GM12878 (cell line): Measurements from ENCODE around the gene WWOX. TPM values are rescaled to one million over a fixed set of nuclear protein-coding genes. Genes with fewer than 3 reads are reported as not detected.

Experiments used
- BCL11A ChIP-seq: IDR thresholded peaks from 2 replicates; pipeline ENCODE4 v1.6.1; 2011; ENCODE audit warnings: low read depth, low read length
- BHLHE40 ChIP-seq, 2 experiments: fragments of 450-650 bp in 1 of 2; IDR thresholded peaks; 2 replicates each; pipeline ENCODE4 v1.6.1; 2011 to 2017; ENCODE audit warnings: low read depth in 2 of 2, borderline replicate concordance in 1 of 2, improper control_type of control experiment in 1 of 2, low read length in 1 of 2, mild to moderate bottlenecking in 1 of 2
- CEBPB ChIP-seq, 2 experiments: fragments of 150-350 bp in 1 of 2; IDR thresholded peaks; 2 replicates each; pipeline ENCODE4 v1.6.1; 2012 to 2014; ENCODE audit warnings: low read depth in 2 of 2, low read length in 2 of 2, borderline replicate concordance in 1 of 2, inconsistent platforms in 1 of 2
- FOXM1 ChIP-seq: IDR thresholded peaks from 2 replicates; pipeline ENCODE4 v1.6.1; 2012; ENCODE audit warnings: low read depth, mild to moderate bottlenecking, inconsistent platforms, low read length, moderate library complexity
- IKZF2 ChIP-seq, 2 experiments: fragments of 450-650 bp; IDR thresholded peaks; 2 replicates each; pipeline ENCODE4 v1.6.1; 2017; ENCODE audit warnings: mild to moderate bottlenecking in 2 of 2, moderate library complexity in 2 of 2
- IRF4 ChIP-seq: IDR thresholded peaks from 2 replicates; pipeline ENCODE4 v1.6.1; 2011; ENCODE audit warnings: low read depth, low read length
- MEF2A ChIP-seq: IDR thresholded peaks from 2 replicates; pipeline ENCODE4 v1.6.1; 2011; ENCODE audit warnings: low read depth, mild to moderate bottlenecking, low read length, moderate library complexity; ENCODE audit not compliant: insufficient read depth
- MEF2B ChIP-seq: fragments of 450-650 bp; IDR thresholded peaks from 2 replicates; pipeline ENCODE4 v1.6.1; 2018; ENCODE audit warnings: mild to moderate bottlenecking, moderate library complexity; ENCODE audit not compliant: partially characterized antibody, poor library complexity, severe bottlenecking
- MTA3 ChIP-seq: IDR thresholded peaks from 2 replicates; pipeline ENCODE4 v1.6.1; 2012; ENCODE audit warnings: low read length, inconsistent platforms, borderline replicate concordance
- POU2F2 ChIP-seq: IDR thresholded peaks from 3 replicates; pipeline ENCODE4 v1.6.1; 2011; ENCODE audit warnings: low read depth, mild to moderate bottlenecking, low read length, borderline replicate concordance
- RB1 ChIP-seq: fragments of 450-650 bp; formaldehyde crosslinking; IDR thresholded peaks from 2 replicates; pipeline ENCODE4 v1.6.1; 2017; ENCODE audit warnings: mild to moderate bottlenecking, borderline replicate concordance
- SP1 ChIP-seq: IDR thresholded peaks from one replicate; pipeline ENCODE4 v1.6.1; 2011; ENCODE audit warnings: low read depth, low read length
- SPI1 ChIP-seq: IDR thresholded peaks from 2 replicates; pipeline ENCODE4 v1.6.1; 2011; ENCODE audit warnings: low read depth, mild to moderate bottlenecking, low read length, moderate library complexity, borderline replicate concordance; ENCODE audit not compliant: insufficient read depth
- SREBF1 ChIP-seq: IDR thresholded peaks from 2 replicates; pipeline ENCODE4 v1.6.1; 2012; ENCODE audit warnings: mild to moderate bottlenecking, low read length
- SUZ12 ChIP-seq: fragments of 200-600 bp; sonication (generic); IDR thresholded peaks from one replicate; pipeline ENCODE4 v1.6.1; 2018; ENCODE audit warnings: antibody characterized with exemption, mild to moderate bottlenecking; ENCODE audit not compliant: unreplicated experiment
- TCF3 ChIP-seq: IDR thresholded peaks from 2 replicates; pipeline ENCODE4 v1.6.1; 2012; ENCODE audit warnings: low read depth, mild to moderate bottlenecking, low read length, borderline replicate concordance; ENCODE audit not compliant: insufficient read depth
- ZNF384 ChIP-seq: IDR thresholded peaks from 2 replicates; pipeline ENCODE4 v1.6.1; 2012; ENCODE audit warnings: low read depth, mild to moderate bottlenecking, low read length, improper control_type of control experiment, borderline replicate concordance
- ZNF622 ChIP-seq: fragments of 450-650 bp; IDR thresholded peaks from 2 replicates; pipeline ENCODE4 v1.6.1; 2017; ENCODE audit warnings: mild to moderate bottlenecking, inconsistent platforms
- ZSCAN29 ChIP-seq: fragments of 450-650 bp; IDR thresholded peaks from 2 replicates; pipeline ENCODE4 v1.6.1; 2017; ENCODE audit warnings: mild to moderate bottlenecking, moderate library complexity
- polyA plus RNA-seq, 11 experiments: library from polyadenylated mRNA; depleted of rRNA in 4 of 11; unstranded in 6 of 11; stranded (reverse) in 5 of 11; fragments of >200 nt; fragmentation: Nextera tagmentation in 4 of 11; fragmentation: Illumina TruSeq in 1 of 11; extraction: Ambion mirVana in 4 of 11; extraction: Trizol in 1 of 11; gene quantifications; 1 replicate in 1 of 11; 2 replicates in 10 of 11; pipeline versions ENCODE4 v1.2.1 to v1.2.3, GENCODE V29; 2011 to 2016; ENCODE audit warnings: inconsistent platforms in 2 of 11, missing spikeins in 2 of 11, low read depth in 1 of 11
- total RNA-seq, 4 experiments: library from RNA; depleted of rRNA in 3 of 4; stranded (reverse); fragments of >200 nt in 3 of 4; fragmentation: Illumina TruSeq in 1 of 4; extraction: Trizol in 1 of 4; gene quantifications; 2 replicates each; pipeline versions ENCODE4 v1.2.1 to v1.2.3, GENCODE V29; 2013 to 2021
- TF ChIP-seq, protein P1 (sequence below): IDR thresholded peaks from 2 replicates; pipeline ENCODE4 v1.6.1; 2011; ENCODE audit warnings: mild to moderate bottlenecking, low read depth, low read length, moderate library complexity; ENCODE audit not compliant: insufficient replicate concordance
- TF ChIP-seq, protein P2 (sequence below): fragments of 450-650 bp; IDR thresholded peaks from 2 replicates; pipeline ENCODE4 v1.6.1; 2017; ENCODE audit warnings: mild to moderate bottlenecking, low read depth, inconsistent platforms; ENCODE audit not compliant: poor library complexity, severe bottlenecking
- TF ChIP-seq, protein P3 (sequence below): fragments of 450-650 bp; IDR thresholded peaks from 2 replicates; pipeline ENCODE4 v1.6.1; 2016; ENCODE audit warnings: mild to moderate bottlenecking, moderate library complexity, borderline replicate concordance

Gene WWOX
- total and polyA plus RNA-seq, 10 of the 15 experiments (the other 5 are each of a cell fraction or from before 2014, with no cell fraction given) = 2.8 to 24.4 (median 17.8) TPM

DNA sequence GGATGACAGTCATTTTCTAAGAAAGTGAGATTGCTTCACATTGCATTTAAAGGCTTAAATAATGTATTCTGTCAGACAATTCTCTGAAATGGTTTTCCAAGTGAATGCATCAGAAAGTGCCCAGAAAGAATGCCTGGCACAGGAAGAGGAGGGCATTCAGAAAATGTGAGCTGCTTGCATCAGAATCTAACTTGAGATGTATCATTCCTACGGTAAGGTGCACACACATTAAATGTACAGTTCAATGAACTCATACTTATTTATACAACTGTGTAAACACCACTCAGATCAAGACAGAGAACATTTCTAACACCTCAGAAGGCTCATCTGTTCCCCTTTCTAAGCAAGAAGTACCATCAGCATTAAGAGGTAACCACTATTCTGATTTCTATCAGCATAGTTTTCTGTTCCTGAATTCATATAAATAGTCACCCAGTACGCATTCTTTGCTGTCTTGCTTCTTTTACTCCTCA is 863.0 kb downstream of the WWOX start (continued):
- peak; percentile 91 for TF ChIP-seq MEF2A
- peak; percentile 69 to 90; a peak in 3 of 4 replicates for TF ChIP-seq BHLHE40 (IDR thresholded peaks at IDR 0.05; ENCODE audit: borderline replicate concordance in 1 of 2, low read depth in 2 of 2, low read length in 1 of 2)
- peak; percentile 85 for TF ChIP-seq MEF2B
- TF ChIP-seq ZNF384 = no peak
- TF ChIP-seq, protein P1, sequence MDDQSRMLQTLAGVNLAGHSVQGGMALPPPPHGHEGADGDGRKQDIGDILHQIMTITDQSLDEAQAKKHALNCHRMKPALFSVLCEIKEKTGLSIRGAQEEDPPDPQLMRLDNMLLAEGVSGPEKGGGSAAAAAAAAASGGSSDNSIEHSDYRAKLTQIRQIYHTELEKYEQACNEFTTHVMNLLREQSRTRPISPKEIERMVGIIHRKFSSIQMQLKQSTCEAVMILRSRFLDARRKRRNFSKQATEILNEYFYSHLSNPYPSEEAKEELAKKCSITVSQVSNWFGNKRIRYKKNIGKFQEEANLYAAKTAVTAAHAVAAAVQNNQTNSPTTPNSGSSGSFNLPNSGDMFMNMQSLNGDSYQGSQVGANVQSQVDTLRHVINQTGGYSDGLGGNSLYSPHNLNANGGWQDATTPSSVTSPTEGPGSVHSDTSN = no peak
- TF ChIP-seq SREBF1 = no peak
- peak; percentile 94 for TF ChIP-seq BCL11A
- no peak for TF ChIP-seq ZSCAN29
- TF ChIP-seq POU2F2 = peak; percentile 78; the same call in 1 of the 3 replicates
- TF ChIP-seq RB1 = no peak
- no peak for TF ChIP-seq SP1
- peak; percentile 58 to 66; a peak in 3 of 4 replicates for TF ChIP-seq IKZF2 (IDR thresholded peaks at IDR 0.05)
- no peak; the same call in 1 of the 2 replicates for TF ChIP-seq MTA3
- TF ChIP-seq IRF4 = peak; percentile 94
- no peak for TF ChIP-seq SUZ12
- TF ChIP-seq ZNF622 = no peak
- 0 out of 2 replicates have a peak, but pooled peaks have one; percentile 23 for TF ChIP-seq TCF3
- TF ChIP-seq, protein P2, sequence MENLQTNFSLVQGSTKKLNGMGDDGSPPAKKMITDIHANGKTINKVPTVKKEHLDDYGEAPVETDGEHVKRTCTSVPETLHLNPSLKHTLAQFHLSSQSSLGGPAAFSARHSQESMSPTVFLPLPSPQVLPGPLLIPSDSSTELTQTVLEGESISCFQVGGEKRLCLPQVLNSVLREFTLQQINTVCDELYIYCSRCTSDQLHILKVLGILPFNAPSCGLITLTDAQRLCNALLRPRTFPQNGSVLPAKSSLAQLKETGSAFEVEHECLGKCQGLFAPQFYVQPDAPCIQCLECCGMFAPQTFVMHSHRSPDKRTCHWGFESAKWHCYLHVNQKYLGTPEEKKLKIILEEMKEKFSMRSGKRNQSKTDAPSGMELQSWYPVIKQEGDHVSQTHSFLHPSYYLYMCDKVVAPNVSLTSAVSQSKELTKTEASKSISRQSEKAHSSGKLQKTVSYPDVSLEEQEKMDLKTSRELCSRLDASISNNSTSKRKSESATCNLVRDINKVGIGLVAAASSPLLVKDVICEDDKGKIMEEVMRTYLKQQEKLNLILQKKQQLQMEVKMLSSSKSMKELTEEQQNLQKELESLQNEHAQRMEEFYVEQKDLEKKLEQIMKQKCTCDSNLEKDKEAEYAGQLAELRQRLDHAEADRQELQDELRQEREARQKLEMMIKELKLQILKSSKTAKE = peak; percentile 49
- peak; percentile 88 for TF ChIP-seq FOXM1
- peak; percentile 95 for TF ChIP-seq SPI1
- TF ChIP-seq, protein P3, sequence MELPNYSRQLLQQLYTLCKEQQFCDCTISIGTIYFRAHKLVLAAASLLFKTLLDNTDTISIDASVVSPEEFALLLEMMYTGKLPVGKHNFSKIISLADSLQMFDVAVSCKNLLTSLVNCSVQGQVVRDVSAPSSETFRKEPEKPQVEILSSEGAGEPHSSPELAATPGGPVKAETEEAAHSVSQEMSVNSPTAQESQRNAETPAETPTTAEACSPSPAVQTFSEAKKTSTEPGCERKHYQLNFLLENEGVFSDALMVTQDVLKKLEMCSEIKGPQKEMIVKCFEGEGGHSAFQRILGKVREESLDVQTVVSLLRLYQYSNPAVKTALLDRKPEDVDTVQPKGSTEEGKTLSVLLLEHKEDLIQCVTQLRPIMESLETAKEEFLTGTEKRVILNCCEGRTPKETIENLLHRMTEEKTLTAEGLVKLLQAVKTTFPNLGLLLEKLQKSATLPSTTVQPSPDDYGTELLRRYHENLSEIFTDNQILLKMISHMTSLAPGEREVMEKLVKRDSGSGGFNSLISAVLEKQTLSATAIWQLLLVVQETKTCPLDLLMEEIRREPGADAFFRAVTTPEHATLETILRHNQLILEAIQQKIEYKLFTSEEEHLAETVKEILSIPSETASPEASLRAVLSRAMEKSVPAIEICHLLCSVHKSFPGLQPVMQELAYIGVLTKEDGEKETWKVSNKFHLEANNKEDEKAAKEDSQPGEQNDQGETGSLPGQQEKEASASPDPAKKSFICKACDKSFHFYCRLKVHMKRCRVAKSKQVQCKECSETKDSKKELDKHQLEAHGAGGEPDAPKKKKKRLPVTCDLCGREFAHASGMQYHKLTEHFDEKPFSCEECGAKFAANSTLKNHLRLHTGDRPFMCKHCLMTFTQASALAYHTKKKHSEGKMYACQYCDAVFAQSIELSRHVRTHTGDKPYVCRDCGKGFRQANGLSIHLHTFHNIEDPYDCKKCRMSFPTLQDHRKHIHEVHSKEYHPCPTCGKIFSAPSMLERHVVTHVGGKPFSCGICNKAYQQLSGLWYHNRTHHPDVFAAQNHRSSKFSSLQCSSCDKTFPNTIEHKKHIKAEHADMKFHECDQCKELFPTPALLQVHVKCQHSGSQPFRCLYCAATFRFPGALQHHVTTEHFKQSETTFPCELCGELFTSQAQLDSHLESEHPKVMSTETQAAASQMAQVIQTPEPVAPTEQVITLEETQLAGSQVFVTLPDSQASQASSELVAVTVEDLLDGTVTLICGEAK = no peak
- peak in 1 of 2 experiments; percentile 58; a peak in 1 of 4 replicates for TF ChIP-seq CEBPB (IDR thresholded peaks at IDR 0.05; ENCODE audit: borderline replicate concordance in 1 of 2, low read depth in 2 of 2, low read length in 2 of 2)
